ENCODE measurements around the gene SH3RF3. TPM values are rescaled to one million over a fixed set of nuclear protein-coding genes. Genes with fewer than 3 reads are reported as not detected.

The SH3RF3 gene
- total RNA-seq, 2 experiments from 2014 or later: 1.9 to 2.3 TPM

DNA sequence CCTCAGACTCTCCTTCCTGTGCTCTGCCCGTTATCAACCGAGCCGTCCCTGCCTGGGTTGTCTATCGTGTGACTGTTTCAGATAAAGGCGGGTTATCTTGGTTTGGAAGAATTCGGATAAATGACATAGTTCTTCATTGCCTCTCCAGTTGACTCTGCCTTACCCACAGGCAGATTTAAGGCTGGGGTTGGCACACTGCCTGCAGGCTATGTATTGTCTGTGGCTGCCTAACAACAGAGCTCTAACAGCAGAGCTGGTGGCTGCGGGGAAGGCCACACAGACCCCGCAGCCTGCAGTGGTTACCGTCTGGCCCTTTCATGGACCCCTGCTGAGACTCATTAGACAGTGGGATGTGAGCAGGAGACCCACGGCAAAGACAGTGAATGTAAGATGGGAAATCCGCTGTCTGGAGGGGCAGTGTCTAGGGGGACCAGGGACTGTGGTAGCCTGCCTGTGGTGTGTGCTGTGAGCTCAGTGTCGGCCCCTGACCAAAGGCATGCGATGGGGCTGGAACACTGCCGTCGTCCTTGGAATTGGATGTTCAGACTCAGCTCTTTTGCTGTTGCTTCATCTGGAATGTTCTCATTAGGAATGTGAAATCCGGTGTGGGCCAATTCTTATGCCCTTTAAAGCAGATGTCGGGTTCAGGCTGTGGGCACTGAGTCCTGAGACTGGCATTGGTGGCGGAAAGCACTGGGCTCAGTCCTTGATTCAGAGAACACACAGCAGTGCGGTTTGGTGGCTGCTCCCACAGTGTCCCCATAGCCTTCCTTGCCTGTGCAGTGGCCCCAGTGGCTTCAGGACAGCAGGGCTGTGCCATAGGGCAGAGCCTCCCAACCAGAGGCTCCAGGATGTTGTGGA is 44.5 kb downstream of the SH3RF3 start:
- CTCF ChIA-PET: no interaction called here

GRCh38 chr2:109174214-109174613 is 45.2 kb downstream of the SH3RF3 start:
- CTCF ChIA-PET: no interaction called here
- H3K27me3 Mint-ChIP-seq: no peaks in the 10 kb centered on the region
- intact Hi-C loops (cut with micrococcal nuclease): no loop called here
- DNase-seq: peak; percentile 55
- peaks cover 3% of the 10 kb centered on the region for H3K9me3 Mint-ChIP-seq
- POLR2A ChIA-PET: no interaction called here
- TF ChIP-seq, protein P1, sequence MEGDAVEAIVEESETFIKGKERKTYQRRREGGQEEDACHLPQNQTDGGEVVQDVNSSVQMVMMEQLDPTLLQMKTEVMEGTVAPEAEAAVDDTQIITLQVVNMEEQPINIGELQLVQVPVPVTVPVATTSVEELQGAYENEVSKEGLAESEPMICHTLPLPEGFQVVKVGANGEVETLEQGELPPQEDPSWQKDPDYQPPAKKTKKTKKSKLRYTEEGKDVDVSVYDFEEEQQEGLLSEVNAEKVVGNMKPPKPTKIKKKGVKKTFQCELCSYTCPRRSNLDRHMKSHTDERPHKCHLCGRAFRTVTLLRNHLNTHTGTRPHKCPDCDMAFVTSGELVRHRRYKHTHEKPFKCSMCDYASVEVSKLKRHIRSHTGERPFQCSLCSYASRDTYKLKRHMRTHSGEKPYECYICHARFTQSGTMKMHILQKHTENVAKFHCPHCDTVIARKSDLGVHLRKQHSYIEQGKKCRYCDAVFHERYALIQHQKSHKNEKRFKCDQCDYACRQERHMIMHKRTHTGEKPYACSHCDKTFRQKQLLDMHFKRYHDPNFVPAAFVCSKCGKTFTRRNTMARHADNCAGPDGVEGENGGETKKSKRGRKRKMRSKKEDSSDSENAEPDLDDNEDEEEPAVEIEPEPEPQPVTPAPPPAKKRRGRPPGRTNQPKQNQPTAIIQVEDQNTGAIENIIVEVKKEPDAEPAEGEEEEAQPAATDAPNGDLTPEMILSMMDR (IDR thresholded peaks at IDR 0.05): no peak
- H3K4me3 Mint-ChIP-seq: no peak overlapping the region
- no peaks in the 10 kb centered on the region for H3K36me3 Mint-ChIP-seq (ENCODE audit: low read depth)
- no peak overlapping the region for H3K27ac Mint-ChIP-seq
- H3K4me1 Mint-ChIP-seq (ENCODE audit: low read depth): peaks cover 39% of the 10 kb centered on the region
- peak; percentile 60 for ATAC-seq

More for the DNA sequence above, 44.5 kb downstream of the SH3RF3 start:
- POLR2A ChIA-PET: no interaction called here
- ATAC-seq: no peak
- TF ChIP-seq, protein P1 (IDR thresholded peaks at IDR 0.05): no peak
- H3K27me3 Mint-ChIP-seq: no peaks in the 10 kb centered on the region
- no peak overlapping the region for H3K4me3 Mint-ChIP-seq
- intact Hi-C loops (cut with micrococcal nuclease): no loop called here
- peaks cover 3% of the 10 kb centered on the region for H3K9me3 Mint-ChIP-seq
- H3K27ac Mint-ChIP-seq: no peak overlapping the region
- H3K4me1 Mint-ChIP-seq (ENCODE audit: low read depth): peaks cover 39% of the 10 kb centered on the region
- H3K36me3 Mint-ChIP-seq (ENCODE audit: low read depth): peaks cover under 1% of the 10 kb centered on the region
- DNase-seq: no peak

DNA sequence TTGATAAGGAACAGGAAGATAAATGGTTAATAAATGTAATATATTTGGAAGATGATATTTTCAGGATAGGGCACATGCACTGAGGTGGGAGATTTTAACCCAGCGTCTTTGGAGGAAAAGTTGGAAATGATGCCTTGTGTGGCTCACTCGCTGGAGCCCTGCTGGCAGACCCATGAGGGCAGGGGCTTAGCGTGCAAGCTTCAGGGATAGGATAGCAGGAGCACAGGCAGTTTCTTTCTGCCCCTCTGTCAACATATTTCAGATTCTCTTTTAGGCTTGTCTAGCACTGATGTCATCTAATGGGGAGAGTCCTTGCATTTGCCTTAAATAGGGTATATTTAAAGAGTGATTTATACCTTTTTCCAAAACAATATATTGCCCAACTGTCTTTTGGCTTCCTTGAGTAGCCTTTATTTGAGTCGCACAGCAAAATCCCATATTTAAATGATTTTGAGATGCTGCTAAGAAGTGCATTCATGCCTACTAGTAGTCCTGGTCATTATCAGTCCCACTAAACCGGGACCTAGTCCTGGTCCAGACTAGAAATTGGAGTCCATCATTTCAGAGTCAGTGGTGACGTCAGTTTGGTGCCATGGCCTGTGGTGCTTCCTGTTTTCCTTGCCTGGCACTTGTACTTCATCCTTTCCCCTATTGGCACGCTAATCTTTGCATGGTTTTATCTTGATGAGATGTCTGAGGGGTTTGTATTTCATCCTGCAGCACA is 45.8 kb downstream of the SH3RF3 start:
- intact Hi-C loops (cut with micrococcal nuclease): no loop called here
- CTCF ChIA-PET: no interaction called here

GRCh38 chr2:109175350-109175678 is 46.3 kb downstream of the SH3RF3 start:
- ChIA-PET CTCF (no interaction called here), POLR2A (no interaction called here)
- TF ChIP-seq, protein P1 (IDR thresholded peaks at IDR 0.05): no peak
- DNase-seq: no peak
- Mint-ChIP-seq H3K4me3 (no peak overlapping the region), H3K27ac (no peak overlapping the region), H3K27me3 (no peaks in the 10 kb centered on the region), H3K9me3 (peaks cover 10% of the 10 kb centered on the region), H3K4me1 (ENCODE audit: low read depth) (peaks cover 32% of the 10 kb centered on the region), H3K36me3 (ENCODE audit: low read depth) (no peaks in the 10 kb centered on the region)
- intact Hi-C loops (cut with micrococcal nuclease): no loop called here
- no peak for ATAC-seq

More for the DNA sequence above, 45.8 kb downstream of the SH3RF3 start:
- Mint-ChIP-seq H3K9me3 (peaks cover 7% of the 10 kb centered on the region), H3K4me3 (no peak overlapping the region), H3K4me1 (ENCODE audit: low read depth) (peaks cover 35% of the 10 kb centered on the region), H3K27me3 (no peaks in the 10 kb centered on the region), H3K27ac (no peak overlapping the region), H3K36me3 (ENCODE audit: low read depth) (no peaks in the 10 kb centered on the region)
- POLR2A ChIA-PET: no interaction called here
- DNase-seq (no peak), ATAC-seq (no peak)
- TF ChIP-seq, protein P1 (IDR thresholded peaks at IDR 0.05): no peak

DNA sequence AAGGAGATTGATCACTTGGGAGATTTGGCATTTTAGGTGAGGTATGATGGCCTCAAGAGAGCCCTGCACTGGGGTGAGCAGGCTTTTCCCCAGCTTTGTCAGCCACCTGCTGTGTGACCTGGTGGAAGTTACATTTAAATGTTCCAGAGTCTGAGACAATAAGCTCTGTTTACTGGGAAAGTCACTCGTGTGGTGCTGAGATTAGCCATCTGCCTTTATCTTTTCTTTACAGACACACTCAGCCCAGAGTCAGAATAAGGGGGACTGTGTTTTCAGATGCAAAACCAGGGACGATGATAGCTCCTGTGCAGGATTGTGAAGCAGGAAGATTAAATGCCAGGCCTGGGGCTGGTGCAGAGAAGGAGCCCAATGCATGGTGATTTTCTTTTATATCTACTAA is 47.9 kb downstream of the SH3RF3 start:
- CTCF ChIA-PET: no interaction called here
- Mint-ChIP-seq H3K27me3 (no peaks in the 10 kb centered on the region), H3K27ac (no peak overlapping the region), H3K9me3 (peaks cover 10% of the 10 kb centered on the region), H3K4me3 (no peak overlapping the region), H3K4me1 (ENCODE audit: low read depth) (peaks cover 29% of the 10 kb centered on the region), H3K36me3 (ENCODE audit: low read depth) (no peaks in the 10 kb centered on the region)
- intact Hi-C loops (cut with micrococcal nuclease): no loop called here
- no peak for DNase-seq
- POLR2A ChIA-PET: interaction anchor here (0.8 kb wide), 1 partner anchor 18 kb away, joined by 3 read pairs; no protein-coding TSS in a partner anchor
- no peak for ATAC-seq
- TF ChIP-seq, protein P1 (IDR thresholded peaks at IDR 0.05): no peak

All from activated CD8-positive, alpha-beta T cell treated with anti-CD3 and anti-CD28 coated beads for 36 hours (primary cell).